NCI-H2196 (cell line): ENCODE measurements around the gene ALKBH2.
"Not testable (repeated sequence)": the region's sequence is repeated elsewhere in the genome, so short reads cannot be mapped to it uniquely, and the experiment has no call there.

Source experiments
- DNase-seq: peaks from one replicate; lab custom pipeline; 2025; ENCODE audit not compliant: unreplicated experiment; lab: John Stamatoyannopoulos, UW

ALKBH2 gene

GRCh38 chr12:109069307-109070271 is 23.7 kb downstream of the ALKBH2 start:
- DNase-seq = no peak

GRCh38 chr12:109065853-109066193 is 27.4 kb downstream of the ALKBH2 start:
- no peak for DNase-seq

- no peak for DNase-seq
Measured at GRCh38 chr12:109065154-109065852, 28.0 kb downstream of the ALKBH2 start.

- DNase-seq = no peak
Measured at GRCh38 chr12:109064143-109064542, 29.1 kb downstream of the ALKBH2 start.

GRCh38 chr12:109058773-109059172 is 34.5 kb downstream of the ALKBH2 start:
- no peak for DNase-seq

GRCh38 chr12:109057376-109057775 is 35.9 kb downstream of the ALKBH2 start:
- DNase-seq = no peak

- DNase-seq = no peak
Measured at GRCh38 chr12:109056891-109057290, 36.4 kb downstream of the ALKBH2 start.

- no peak for DNase-seq
Measured at GRCh38 chr12:109054520-109054919, 38.8 kb downstream of the ALKBH2 start.

- DNase-seq = not testable (repeated sequence)
Measured at GRCh38 chr12:109054124-109054513, 39.2 kb downstream of the ALKBH2 start.

- no peak for DNase-seq
Measured at GRCh38 chr12:109053382-109054123, 39.7 kb downstream of the ALKBH2 start.

- peak; percentile 92 for DNase-seq
Measured at GRCh38 chr12:109052414-109053323, 40.6 kb downstream of the ALKBH2 start, which contains the start of gene USP30. TSS of gene USP30 (plus strand) at chr12:109052576. CDS start at chr12:109052679, 103 bp downstream.

- no peak for DNase-seq
Measured at GRCh38 chr12:109052097-109052413, 41.2 kb downstream of the ALKBH2 start.

GRCh38 chr12:109049794-109050193 is 43.5 kb downstream of the ALKBH2 start:
- DNase-seq = not testable (repeated sequence)

GRCh38 chr12:109048706-109049105 is 44.6 kb downstream of the ALKBH2 start:
- not testable (repeated sequence) for DNase-seq

GRCh38 chr12:109047081-109047805 is 46.0 kb downstream of the ALKBH2 start:
- no peak for DNase-seq

- no peak for DNase-seq
Measured at GRCh38 chr12:109044241-109044640, 49.0 kb downstream of the ALKBH2 start.
